GM12892 (cell line): ENCODE measurements around the gene PREPL.

Experiments
- POLR2A ChIP-seq: IDR thresholded peaks from 2 replicates; pipeline ENCODE4 v1.6.1; 2011; ENCODE audit warnings: low read depth, low read length, control low read depth
- POLR2AphosphoS5 ChIP-seq: IDR thresholded peaks from 2 replicates; pipeline ENCODE4 v1.6.1; 2011; ENCODE audit warnings: low read depth, low read length, control low read depth

- TF ChIP-seq POLR2AphosphoS5 (no peak), POLR2A (no peak)
These were observed 55.4 kb downstream of the PREPL start for GRCh38 chr2:44305882-44306281.
